GM19238 (cell line): ENCODE measurements around the gene C2CD2.

Source experiments
- DNase-seq: peaks from one replicate; pipeline ENCODE4 v3.0.0; 2011; ENCODE audit warnings: low spot score; ENCODE audit not compliant: insufficient read length

The C2CD2 gene

DNA sequence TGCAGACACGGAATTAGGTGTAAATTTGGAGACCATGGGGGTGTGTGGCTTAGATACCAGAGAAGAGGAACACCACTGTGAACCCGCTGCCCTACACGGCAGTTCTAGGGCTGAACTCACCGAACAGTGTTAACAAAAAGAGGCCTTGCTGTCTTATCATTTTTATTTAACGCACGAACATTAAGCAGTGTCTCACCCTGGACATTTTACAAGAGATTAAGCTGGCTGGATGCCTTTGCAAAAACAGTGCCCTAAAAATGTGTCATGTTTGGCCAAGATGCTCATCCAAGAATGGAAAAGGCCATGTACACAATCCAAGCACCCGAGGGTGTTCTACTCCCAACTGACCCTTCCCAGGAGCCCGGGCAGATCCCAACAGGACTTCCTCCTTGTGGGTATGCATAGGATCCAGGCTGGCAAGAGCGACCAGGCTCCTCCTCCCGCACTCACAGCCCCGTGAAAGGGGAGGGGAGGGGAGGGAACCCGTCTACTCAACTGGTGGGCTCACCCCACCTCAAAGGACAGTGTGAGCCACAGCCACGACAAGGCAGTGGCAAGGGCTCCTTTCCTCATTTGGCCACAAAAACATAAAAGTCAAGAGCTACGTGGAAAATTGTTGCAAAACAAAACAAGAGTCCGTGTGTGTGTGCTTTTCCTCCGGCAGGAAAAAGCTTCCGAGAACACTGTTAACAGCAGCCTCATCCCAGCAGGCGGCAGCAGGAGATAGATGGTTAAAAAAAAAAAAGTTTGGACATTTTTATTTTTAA lies 20.3 kb downstream of the C2CD2 start:
- no peak for DNase-seq

DNA sequence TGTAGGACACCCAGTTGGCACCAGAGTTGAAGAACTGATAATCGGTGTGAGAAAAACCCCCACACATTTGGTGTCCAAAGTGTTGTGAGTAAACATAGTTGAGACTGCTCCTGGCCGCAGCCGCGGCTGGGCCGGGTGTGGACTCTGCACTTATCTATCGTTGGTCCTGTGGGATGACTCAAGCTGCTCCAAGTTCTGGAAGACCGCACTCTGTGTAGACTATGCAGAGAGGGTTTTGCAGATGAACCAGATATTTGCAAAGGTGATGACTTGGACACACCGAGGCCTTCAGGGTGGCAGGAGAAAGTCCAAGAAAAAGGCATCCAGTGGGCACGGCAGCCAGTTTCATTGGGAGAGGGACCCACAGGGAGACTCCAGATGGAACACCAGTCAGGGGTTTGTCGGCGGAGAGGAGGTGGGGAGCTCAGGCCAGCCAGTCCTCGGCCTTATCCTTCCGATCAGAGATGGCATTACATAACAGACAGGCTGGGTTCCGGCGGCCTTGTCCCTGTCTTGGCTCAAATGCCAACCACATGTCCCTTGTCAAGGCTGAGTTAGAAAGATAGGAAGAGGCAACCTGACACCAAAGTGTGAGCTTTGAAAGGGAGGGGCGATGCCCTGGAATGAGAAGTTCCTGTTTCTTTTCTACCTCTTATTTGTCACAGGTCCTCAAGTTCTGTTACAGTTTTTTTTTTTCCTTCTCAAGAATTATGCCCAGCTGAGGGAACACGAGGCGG lies 21.1 kb downstream of the C2CD2 start:
- DNase-seq: no peak

DNA sequence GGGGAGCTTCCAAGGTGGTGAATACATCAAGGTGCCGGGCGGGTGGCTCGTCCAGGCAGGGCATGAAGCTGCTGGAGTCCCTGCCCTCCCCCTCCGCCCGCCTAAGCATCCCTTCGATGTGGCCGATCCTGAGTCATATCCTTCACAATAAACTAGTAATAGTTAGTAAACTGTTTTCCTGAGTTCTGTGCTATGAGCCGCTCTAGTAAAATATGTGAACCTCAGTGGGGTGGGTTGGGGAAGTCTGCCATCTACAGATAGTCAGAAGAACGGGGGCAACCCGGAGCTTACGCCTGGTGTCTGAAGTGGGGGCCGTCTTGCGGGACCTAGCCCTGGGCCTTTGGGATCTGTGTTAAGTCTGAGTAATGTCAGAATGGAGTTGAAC lies 21.6 kb downstream of the C2CD2 start:
- no peak for DNase-seq

DNA sequence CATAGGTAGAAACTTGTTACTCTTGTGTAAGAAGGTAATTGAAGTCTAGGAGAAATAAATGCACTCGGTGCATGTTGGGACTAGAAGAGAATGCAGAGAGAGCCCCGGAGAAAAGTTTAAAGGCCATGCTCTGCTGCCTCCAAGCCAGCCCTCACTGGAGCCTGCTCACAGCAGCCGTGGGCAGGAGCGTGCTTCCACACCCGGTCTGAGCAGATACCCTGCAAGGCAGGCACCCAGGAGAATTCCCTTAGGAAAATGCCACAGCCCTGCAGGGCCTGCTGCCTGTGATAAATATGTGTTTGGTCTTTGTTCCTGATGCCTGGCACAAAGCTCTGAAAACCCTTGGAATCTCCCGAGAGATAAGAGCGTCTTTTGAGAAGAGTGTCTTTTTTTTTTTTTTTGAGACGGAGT lies 22.8 kb downstream of the C2CD2 start:
- DNase-seq: no peak

DNA sequence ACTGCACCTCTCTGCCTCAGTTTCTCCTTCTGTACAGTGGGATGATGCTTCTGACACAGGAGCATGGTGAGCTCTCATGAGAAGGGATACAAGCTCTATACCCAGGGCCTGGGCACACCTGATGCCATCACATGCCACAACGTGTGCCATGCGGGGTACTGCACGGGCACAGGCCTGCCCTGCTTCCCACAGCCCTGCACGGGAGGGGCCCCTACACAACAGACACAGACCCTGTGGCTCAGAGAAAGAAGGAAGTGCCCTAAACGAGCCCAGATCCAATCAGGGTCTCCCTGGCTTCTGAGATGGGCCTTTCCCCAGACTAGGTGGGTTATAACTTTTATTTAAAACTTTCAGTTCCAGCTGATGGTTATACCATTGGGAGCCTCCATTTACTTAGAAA lies 24.6 kb downstream of the C2CD2 start:
- DNase-seq: no peak

DNA sequence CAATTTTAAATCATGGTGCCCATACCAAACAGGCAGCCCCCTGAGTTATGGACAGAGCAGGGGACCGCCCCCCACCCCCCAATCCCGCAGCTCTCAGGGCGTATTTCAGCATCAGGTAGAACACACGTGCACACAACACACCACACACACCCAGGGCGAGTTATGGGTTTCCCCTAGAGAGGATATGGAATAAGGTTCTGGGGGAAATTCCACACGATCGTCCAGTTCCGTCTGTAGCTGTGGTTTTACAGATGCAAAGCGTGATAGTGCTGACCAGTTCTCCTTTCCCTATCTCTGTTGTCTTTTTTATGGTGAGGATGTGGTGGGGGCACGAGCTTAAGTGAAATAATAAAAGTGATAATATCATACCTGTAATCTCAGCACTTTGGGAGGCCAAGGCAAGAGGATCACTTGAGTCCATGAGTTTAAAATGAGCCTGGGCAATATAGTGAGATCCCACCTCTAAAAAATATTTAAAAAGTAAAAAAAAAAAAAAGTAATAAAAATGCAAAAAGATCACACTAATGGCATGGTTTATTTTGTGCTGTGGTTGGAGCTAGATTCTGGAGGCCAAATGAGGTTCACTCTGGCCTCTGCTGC lies 25.1 kb downstream of the C2CD2 start:
- DNase-seq: peak; percentile 42

DNA sequence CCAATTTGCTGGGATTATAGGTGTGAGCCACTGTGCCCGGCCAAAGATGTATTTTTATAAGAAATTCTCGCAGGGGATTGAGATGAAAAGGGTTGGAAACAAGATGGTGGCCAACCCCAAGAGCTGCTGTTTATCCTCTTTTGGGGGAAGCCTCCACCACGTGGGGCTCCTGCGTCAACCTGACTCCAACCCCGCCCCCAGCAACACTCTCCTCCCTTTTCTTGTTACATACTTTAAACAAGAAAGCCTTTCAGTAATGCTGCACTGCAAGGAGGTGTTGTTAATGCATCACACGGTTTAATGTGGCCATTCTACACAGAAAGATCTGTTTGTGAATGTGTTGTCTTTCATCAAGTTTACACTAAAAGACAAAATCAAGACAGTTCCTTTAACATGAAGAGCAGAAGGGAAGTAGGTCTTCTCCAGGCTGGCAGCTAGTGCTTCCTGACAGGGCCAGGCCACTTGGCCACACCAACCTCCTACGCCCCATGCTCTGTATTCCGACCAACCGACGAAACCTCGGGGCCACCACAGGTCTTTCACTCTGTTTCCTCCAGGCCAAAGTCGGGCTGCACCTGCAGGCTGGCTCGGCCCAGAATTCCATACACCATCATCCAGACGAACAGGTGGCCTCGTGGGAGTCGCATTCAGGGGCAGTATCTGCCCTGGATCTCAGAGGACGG lies 25.9 kb downstream of the C2CD2 start:
- no peak for DNase-seq

DNA sequence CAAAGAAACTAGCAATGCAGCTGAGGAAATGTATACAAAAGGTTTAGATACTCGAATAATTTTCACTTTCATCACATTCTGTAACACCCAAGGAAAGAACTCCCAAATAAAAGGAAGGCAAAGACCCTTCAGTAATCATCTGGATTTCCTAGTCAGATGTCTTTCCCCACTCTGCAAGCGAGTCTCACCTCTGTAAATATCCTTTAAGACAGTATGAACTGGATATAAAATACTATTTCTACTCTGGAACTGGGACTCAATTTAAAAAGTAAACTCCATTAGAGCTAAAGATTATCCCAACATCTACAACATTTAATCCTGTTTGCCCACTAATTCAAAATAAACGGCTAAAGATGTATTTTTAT lies 27.0 kb downstream of the C2CD2 start:
- no peak for DNase-seq

DNA sequence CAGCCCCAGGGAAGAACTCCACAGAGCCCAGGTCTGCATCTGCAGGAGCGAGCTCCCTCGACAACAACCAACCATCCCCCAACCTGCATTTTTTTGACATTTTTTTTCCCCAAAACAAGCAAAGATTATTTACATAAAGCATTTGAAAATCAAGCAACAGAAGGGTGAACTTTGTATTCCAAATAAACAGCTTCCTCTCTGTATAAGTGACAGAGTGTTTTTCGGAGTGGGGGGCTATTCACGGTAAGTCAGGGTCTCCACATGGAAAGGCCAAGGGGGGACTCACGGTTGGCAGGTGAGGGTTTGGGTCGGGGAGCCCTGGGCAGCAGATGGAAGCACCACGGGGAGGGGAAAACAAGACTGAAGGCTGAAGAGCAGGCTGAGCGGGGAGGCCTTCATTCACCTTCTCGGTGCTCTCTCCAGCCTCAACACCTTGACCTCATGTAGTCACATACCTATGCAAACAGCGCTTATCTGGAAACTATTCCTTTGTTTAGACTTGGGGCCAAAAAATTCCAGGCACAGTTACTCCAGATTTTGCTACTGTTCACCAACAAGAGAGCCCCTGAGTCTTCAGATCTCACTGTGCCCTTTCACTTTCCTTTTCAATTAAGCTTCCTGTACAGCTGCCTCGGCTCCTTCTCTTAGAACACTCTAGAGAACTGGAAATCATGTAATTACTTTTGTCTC lies 27.6 kb downstream of the C2CD2 start:
- DNase-seq: peak; percentile 52

DNA sequence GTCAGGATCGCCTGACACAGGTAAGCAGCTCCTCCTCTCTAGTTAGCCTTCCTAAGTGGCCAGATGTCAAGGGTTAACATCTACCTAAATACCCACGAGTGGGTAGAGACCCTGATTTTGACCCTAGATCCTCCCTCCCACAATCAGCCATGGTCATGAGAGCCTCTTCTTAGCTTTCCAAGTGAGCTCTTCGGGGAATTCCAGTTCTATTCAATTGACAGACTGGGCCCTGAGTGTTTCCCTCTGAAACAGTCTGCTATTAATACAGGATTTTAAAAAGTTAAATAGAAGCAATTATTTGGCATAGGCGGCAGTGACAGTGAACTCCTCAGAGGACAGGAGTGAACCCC lies 28.1 kb downstream of the C2CD2 start:
- DNase-seq: no peak

DNA sequence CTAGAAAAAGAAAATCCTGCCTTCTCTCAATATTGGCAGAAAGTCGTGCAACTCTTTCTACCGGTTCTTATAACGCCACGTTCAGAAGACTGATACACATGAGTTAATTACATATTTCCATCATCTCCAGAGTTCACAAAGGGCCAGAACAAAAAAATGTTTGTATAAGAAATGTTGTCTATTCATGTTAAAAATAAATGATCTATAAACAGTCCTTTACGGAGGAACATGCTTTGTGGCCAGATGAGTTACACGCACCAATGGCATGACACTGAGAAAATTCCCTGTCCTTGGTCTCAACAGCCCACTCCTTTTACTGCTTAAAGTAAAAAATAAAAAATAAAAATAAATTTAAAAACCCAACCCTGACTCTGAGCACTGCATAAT lies 29.5 kb downstream of the C2CD2 start:
- DNase-seq: no peak

DNA sequence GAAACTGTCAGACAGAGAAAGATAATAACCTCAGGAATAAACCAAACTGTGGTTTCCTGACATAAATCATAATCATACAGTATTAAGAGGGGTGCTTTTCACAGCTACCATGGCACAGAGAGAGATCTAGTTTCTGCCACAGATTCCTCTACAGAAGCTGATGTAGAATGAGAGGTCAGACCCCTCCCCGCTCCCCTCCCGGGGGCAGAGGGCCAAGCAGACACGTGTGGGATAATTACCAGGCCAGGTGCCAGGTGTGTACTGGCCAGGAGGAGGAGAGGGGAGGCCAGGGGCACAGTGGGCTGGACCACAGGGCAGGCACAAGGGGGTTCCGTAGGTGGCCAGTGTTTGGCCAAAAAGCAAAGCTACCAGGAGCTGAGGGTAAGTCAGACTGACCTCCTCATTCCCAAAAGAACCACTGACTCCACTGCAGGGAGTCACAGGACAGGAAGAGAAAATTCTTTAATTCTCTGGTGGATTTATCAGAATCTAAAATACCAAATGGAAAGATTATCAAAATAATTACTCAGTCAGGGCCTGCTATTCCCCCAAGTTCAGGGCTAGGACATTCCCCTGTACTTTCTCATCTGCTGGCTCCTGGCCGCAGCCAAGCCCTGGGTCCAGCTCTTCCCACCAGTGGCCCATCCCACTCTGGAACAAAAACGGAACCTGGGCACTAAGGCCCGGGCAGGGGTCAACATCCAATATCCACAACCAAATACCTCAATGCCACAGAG lies 30.0 kb downstream of the C2CD2 start:
- DNase-seq: no peak

DNA sequence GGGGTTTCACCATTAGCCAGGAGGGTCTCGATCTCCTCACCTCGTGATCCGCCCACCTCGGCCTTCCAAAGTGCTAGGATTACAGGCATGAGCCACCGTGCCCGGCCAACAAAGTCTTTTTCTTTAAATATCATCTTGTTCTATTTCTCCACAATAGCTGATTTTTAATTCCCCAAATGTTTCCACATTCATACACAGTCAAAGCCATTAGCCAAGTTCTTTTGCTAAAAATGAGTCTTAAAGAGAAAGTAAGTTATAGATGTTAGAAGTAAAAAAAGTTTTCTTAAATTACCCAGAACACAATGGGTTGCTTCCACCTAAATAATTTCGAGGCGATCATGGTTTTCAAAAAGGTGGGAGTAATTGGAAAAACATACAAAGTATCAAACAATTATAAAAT lies 30.6 kb downstream of the C2CD2 start:
- DNase-seq: no peak

DNA sequence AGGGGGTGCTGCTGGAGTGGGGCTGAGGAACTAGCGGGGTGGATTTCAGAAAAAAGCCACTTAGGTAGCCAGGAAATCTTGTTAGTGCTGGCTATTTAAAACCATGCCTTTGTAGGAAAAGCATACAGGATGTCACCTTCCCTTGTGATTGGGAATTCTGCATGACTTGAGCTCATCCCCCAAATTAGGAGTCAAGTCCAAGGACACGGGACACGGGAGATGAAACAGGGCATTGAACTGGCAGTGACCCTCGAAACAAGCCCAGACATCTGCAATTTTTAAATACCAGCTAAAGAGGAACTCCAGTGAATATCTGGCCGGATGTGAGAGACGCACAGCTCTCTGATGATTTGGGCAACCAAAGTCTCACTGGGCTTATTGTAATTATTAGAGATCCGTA lies 32.8 kb downstream of the C2CD2 start:
- no peak for DNase-seq

DNA sequence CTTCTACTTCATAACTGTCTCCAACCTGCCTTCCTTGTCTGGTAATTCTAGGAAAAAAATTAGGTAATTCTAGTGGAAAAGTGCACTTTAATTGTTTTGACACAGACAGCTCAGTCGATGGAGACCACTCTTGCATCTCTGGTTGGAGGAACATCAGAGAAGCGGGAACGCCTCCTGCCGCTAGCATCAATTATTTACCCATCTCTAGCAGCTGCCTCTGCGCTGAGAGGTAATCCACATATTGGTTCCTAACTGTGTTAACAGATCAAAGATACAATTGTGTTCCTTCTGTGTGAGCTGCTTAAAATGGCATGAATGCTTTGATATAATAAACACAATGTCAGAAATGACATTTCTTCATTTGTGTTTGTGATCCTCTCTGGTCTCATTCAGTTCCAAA lies 33.3 kb downstream of the C2CD2 start:
- DNase-seq: no peak

DNA sequence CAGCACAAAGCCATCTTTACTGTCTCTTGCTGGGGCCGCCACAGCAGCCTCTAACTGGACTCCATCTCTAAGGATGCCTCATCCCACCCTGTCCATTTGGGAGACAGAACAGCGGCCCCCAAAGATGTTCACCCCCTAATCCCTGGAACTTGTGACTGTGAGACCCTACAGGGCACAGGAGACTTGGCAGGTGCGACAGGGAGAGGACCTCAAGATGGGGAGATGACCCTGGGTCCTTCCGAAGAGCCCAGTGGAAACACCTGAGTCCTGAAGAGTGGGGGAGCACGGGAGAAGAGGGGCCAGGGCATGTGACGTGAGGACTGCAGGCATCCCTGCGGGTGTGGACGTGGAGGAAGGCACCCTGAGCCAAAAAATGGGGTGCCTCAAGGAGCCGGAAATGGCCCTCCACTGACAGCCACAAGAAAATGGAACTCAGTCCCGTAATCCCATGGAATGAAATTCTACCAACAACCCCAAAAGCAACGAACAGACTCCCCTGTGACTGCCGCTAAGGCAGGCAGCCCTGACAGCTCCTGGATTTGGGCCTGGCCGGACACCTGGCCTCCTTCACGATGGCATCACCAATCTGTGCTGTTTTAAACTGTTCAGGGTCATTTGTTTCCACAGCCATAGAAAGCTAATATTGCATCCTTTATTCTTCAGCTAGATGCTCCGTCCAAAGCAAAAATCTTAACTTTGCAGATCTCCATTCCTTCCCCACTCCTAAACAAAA lies 34.0 kb downstream of the C2CD2 start:
- DNase-seq: no peak

DNA sequence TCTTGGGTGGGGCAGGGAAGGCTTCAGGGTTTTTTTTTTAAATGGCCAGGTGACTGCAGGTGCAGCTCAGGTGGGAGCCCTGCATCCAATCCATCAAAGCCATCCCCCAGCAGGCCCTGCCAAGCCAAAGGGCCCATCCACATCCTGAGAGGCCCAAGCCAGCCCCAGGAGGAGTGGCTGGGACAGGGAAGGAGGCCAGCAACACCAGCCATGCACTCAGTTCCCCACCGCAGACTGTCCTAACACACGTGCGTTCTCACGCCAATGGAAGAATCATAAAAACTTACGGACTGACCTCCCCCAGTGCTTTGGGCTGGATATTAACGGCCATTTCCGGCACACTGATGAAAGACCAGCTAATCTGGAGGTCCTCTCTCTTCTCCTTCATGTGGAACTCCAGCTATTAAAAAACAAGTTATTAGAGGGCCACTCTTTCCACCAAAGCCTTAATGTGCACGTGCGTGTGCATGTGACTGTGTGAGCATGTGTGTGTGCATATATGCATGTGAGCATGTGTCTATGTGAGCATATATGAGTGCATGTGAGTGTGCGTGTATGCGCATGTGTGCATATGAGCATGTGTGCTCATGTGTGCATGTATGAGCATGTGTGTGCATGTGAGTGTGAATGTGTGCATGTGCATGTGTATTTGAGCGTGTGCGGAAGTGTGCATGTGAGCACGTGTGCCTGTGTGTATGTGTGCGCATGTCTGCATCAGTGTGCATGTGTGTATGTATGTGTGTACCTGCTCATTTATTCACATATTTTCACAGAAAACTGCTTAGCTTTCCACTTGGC lies 35.1 kb downstream of the C2CD2 start:
- no peak for DNase-seq

DNA sequence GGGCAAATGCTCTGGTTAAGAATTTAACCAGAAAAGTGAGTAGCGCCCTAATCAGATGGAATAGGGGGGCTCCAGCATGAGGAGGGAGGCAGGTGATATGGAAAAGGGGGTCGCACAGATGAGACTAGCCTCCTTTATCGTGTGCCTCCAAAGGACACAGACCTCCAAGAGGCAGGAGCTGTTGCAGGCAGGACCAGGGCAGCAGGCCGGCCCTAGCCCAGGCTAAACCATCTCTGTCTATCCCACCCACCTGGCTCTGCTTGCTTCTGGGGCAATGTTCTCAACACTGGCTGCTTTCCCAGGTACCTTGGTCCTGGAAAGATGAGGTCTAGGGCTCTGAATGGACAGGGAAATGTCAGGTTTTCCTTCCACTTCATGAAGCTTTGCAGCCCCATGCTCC lies 36.3 kb downstream of the C2CD2 start:
- no peak for DNase-seq

DNA sequence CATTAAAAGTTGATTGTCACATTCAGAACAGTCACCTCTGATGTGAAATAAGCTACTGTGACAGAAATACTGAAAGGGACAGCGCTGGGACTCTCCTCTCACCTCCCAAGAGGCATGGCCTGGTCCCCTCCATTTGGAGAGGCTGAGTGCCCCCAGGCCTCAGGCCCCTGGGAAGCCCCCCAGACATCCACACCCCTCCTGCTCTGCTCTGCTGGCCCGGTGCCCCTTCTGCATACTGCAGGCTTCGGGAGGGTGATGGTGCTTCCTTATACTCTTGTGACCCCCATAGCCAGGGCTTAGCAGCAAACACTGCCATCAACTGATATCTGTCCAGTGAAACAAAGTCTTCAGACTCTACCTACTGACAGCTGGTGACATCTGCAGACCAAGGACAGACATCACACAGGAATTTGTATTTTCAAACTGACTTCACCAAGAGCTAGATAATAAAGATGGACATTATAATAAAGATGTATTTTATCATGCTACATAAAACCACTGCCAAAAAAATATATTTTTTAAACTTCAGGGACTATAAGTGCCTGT lies 36.9 kb downstream of the C2CD2 start:
- no peak for DNase-seq
